Stimulated activated CD8-positive, alpha-beta memory T cell treated with anti-CD3 and anti-CD28 coated beads, Interleukin-12 subunit alpha, Interleukin-12 subunit beta, amount 100 ng/mL, for 4 hours (primary cell): ENCODE results near the gene ZNF701.
"Not testable (repeated sequence)": the region's sequence is repeated elsewhere in the genome, so short reads cannot be mapped to it uniquely, and the experiment has no call there.

Experiments used
- DNase-seq: peaks from one replicate; pipeline ENCODE4 v3.0.0-alpha.2; 2020; ENCODE audit warnings: low read depth

ZNF701 gene

DNA sequence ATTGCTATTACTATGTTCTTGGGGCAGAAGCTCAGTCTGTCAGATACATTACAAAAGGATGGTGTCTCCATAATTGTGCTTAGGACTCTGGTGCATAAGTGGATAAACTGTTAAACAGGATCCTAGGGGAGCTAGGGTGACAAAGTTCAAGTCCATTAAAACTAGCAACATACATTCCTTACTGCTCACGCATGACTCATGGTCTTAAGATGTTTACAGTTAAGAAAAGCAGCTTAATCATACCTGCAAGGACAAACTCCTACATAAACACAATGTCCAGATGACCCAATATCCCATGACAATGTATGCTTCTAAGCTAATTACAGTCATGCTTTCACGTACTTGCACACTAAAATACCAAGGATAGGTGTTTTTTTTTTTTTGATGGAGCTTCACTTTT is 3.5 kb upstream of the ZNF701 start:
- DNase-seq = no peak

DNA sequence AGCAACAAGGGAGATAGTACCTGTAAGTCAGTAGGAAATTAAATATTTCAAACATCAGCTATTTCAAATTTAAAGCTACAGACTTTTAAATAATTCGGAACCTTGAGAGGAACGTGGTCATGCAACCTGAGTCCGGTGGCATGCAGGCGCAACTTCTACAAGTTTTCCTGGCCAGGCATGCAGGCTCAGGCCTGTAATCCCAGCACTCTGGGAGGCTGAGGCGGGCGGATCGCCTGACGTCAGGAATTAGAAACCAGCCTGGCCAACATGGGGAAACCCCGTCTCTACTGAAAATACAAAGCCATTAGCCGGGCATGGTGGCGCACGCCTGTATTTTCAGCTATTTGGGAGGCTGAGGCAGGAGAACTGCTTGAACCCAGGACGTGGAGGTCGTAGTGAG is 2.2 kb upstream of the ZNF701 start:
- no peak for DNase-seq

DNA sequence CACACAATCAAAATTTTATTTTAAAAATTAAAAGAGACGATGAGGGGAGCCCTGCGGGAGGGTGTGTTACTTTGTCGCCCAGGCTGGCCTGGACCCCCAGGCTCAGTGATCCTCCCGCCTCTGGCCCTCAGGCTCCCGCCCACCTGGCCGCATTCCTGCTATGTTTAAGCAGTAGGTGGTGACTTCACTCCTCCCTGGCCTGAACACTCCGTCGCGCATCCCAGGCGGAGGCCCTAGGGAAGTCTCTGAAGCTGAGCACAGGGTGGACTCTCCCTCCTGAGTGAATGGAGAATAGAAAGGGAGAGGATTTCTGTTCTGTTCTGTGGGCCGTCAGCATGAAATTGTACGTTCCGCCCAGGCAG is 468 bp upstream of the ZNF701 start:
- not testable (repeated sequence) for DNase-seq

DNA sequence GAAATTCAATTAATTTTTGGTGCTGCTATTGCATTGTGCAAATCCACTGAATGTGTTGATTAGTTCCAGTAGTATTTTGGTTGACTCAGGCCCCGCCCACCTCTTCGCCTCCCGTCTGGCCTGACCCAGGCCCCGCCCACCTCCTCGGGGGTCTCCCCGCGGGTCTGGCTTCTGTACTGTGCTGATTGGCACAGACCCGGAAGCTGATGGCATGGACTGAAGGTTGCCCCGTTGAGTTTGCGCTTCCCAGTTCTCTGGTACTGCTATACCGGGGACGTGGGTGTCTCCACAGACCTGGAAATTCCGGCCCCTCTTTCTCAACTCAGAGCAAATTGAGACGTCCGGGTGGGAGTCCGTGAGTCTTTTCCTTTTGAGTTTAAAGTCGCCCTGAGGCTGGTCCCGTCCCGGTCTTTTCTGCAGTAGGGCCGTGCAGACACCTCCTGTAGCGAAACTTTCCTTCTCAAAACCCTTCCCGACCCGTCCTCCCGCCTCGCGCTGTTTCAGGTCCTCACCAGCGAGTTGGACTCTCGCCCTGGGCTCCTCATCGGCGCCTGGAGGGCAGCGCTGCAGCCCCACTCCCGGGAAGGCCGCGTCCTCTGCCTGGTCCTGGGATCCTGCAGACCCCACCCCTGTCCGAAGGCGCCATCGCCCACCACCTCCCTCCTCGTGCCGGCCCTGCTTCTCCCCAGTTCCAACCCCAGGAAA is 14.8 kb downstream of the ZNF701 start:
- no peak for DNase-seq

DNA sequence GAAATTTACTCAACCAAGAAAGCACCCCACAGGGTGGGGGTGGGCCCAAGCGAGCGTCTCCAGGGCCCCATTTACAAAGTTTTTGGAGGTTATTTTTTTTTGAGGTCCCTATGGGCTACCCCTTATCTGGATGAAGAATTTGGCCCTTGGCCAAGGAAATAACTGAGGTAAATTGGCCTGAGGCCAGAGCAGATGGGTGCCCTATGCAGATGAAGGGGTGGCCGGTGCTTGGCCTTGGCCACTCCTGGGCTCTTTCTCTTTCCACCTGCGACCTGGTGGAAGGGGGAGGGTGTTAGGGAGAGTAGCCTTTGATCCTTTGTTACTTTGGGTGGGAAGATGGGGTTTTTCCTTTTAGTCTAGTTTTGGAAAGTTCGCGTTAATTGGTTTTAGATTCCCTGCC is 15.5 kb downstream of the ZNF701 start:
- no peak for DNase-seq

DNA sequence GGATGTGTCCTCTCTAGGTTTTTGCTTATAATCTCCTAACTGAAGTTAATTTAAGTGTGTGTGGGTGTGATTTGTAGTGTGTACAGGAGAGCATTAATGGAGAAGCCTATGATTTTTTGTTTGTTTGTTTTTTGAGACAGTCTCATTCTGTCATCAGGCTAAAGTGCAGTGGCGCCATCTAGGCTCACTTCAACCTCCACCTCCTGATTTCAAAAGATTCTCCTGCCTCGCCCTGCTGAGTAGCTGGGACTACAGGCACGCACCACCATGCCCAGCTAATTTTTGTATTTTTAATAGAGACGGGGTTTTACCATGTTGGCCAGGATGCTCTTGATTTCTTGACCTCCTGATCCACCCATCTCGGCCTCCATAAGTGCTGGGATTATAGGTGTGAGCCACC is 20.6 kb downstream of the ZNF701 start:
- no peak for DNase-seq

DNA sequence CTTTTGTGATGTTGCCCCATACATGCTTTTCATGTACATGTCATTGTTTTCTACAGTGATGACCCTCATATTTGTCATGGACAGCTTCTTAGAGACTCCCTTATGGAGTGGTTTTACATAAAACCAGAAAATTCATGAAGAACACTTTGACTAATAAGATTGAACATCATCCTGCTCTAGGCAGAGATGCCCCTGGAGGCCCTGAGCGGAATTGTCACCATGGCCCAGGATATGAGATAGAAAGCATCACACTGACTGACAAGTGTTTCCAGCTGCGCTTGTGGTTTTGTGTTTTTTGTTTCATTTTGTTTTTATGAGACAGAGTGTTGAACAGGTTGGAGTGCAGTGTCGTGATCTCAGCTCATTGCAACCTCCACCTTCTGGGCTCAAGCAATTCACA is 22.2 kb downstream of the ZNF701 start:
- no peak for DNase-seq

DNA sequence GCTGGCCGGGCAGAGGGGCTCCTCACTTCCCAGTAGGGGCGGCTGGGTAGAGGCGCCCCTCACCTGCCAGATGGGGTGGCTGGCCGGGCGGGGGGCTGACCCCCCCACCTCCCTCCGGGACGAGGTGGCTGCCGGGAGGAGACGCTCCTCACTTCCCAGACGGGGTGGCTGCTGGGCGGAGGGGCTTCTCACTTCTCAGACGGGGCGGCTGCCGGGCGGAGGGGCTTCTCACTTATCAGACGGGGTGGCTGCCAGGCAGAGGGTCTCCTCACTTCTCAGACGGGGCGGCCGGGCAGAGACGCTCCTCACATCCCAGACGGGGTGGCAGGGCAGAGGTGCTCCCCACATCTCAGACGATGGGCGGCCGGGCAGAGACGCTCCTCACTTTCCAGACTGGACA is 23.4 kb downstream of the ZNF701 start:
- DNase-seq = not testable (repeated sequence)

DNA sequence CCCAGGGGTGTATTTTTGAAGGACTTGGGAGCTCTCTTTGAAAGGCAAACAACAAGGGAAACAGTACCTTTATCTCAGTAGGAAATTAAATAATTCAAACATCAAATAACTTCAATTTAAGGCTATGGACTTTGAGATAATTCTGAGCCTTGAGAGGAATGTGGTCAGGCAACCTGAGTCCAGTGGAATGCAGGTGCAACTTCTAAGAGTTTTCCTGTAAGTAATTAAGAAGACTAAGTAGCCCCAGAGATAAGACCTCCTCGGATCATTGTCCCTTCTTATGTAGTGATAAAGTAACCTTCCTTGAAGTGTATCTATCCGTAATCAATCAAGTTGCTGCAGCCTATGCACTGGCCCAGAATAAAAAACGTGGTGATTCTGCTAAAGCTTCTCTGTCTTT is 29.2 kb downstream of the ZNF701 start:
- DNase-seq = no peak

DNA sequence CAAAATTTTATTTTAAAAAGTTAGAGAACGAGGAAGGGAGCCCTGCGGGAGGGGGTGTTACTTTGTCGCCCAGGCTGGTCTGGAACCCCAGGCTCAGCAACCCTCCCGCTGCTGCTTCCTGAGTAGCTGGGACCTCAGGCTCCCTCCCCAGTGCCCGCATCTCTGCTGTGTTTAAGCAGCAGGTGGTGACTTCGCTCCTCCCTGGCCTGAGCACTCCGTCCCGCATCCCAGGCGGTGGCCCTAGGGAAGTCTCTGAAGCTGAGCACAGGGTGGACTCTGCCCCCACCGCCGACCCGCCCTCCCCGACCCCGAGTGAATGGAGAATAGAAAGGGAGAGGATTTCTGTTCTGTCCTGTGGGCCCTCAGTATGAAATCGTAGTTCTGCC is 30.5 kb downstream of the ZNF701 start:
- no peak for DNase-seq

DNA sequence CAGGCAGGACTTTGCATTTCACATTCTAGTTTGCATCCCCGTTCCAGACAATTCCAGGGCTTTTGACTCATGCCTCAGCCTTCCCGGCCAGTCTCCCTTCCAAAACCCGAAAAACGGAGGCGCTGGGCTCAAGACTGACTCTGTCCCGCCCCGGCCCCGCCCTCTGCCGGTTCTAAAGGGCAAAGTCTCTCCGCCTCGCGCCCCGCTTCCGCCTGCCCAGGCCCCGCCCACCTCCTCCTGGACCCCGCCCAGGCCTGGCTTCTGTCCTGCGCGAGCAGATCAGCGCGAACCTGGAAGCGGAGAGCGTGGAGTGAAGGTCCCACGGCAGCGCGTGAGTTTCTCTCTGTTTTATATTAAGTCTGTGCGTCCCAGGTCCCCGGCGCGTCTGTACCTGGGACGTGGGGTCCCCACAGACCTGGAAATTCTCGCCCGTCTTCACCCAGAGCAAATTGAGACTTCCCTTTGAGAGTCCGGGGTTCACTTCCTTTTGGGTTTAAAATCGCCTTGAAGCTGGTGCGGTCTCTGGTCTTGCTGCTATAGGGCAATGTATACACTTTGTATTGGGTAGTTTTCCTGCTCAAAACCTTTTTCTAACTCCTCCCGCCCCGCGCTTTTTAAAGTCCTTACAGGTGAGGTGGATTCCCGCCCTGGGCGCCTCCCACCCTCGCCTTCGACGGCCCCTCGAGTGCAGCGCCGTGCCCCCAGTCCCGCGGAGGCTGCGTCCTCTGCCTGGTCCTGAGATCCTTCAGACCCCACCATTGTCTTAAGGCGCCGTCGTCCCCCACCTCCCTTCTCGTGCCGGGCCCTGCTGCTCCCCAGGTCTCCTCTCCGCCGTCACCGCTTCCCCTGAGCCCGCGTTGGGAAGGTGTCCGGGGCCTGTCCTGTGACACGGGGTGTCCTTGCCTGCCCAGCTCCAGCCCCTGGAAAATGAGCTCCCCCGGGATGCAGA is 31.2 kb downstream of the ZNF701 start:
- DNase-seq = peak; percentile 89

DNA sequence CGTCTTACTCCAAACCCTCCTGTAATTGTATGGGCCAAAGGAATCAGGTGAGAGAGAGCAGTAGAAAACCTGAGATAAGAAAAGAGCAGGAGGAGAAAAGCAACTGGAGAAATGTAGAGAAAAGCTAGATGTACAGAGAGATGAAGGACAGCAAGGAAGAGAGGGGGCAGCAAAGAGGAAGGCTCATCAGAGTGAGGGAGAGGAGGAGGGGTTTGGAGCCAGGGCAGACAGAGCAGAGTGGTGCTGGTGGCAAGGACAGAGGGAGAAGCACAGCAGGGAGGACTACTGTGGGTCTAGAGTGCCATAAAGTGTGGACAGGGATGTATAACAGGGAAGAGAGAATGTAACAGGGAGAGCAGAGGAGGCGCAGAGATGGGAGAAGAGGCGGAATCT is 31.9 kb downstream of the ZNF701 start:
- not testable (repeated sequence) for DNase-seq

DNA sequence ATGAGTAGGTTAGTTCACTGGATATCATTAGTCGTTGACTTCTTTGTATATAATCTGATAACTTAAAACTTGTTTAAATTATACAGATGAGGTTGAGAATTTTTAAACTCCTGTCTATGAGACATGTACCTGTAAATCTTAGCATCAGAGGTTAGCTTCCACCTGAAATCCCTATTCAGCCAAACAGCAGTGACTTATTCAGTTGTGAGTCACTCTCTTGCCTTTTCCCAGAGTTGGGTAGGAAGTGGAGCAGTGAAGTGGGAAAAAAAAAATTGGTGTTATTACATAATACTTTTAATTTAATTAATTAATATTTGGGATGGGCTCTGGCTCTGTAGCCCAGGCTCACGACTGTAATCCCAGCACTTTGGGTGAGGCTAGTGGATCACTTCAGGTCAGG is 32.9 kb downstream of the ZNF701 start:
- no peak for DNase-seq

DNA sequence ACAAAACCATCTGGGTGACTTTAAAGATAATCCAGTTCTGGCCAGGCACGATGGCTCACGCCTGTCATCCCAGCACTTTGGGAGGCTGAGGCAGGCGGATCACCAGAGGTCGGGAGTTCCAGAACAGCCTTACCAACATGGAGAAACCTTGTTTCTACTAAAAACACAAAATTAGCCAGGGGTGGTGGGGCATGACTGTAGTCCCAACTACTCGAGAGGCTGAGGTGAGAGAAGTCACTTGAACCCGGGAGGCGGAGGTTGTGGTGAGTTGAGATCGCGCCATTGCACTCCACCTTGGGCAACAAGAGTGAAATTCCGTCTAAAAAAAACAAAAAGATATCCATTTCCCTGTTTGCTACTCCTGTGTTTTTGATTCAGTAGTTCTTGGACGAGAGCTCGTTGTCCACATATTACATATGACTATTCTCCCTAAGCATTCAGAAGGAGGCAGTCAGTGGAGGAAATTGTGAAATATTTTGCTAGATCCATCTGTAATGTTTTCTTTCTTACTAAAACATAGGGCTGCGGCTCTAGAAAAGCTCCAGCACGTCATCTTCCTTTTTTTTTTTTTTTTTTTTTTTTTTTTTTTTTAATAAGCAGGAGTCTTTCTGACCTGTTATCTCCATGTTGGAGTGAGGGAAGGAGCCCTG is 33.6 kb downstream of the ZNF701 start:
- DNase-seq = no peak

DNA sequence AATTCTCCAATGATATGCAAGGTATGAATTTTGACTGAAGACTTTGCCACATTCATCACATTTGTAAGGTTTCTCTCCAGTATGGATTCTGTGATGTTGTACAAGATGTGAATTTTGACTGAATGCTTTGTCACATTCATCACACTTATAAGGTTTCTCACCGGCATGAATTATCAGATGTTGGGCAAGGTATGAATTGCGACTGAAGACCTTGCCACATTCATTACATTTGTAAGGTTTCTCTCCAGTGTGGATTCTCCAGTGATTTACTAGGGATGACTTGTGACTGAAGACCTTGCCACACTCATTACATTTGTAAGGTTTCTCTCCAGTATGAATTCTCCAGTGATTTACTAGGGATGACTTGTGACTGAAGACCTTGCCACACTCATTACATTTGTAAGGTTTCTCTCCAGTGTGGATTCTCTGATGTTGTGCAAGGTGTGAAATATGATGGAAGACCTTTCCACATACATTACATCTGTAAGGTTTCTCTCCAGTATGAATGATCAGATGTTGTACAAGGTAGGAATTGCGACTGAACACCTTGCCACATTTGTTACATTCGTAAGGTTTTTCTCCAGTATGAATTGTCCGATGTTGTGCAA is 43.3 kb downstream of the ZNF701 start:
- DNase-seq = no peak

DNA sequence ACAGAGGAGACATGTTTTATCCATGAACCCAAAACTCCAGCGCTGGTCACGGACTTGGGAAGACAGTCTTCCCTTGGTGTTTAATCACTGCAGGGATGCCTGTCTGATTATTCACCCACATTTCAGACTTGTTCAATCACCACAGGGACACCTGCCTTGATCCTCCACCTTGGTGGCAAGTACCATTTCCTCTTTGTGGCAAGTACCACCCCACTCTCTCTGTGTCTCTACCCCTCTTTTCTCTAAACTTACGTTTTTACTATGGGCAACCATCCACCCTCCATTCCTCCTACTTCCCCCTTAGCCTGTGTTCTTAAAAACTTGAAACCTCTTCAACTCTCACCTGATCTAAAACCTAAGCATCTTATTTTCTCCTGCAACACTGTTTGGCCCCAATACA is 51.3 kb downstream of the ZNF701 start:
- DNase-seq = no peak

DNA sequence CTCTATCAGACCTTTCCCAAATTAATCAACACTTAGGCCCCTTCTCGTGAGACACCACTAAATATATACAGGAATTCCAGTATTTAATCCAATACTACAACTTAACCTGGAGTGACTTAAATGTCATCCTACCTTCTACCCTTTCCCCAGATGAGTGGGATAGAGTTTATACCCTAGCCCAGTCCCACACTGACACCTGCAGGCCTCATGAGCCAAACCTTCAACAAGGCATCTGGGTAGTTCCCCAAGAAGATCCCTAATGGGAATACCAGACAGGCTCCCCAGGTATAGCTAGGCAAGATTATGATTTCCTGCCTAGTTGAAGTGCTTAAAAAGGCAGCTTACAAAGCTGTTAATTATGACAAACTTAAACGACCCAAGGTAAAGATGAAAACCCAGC is 52.2 kb downstream of the ZNF701 start:
- no peak for DNase-seq

DNA sequence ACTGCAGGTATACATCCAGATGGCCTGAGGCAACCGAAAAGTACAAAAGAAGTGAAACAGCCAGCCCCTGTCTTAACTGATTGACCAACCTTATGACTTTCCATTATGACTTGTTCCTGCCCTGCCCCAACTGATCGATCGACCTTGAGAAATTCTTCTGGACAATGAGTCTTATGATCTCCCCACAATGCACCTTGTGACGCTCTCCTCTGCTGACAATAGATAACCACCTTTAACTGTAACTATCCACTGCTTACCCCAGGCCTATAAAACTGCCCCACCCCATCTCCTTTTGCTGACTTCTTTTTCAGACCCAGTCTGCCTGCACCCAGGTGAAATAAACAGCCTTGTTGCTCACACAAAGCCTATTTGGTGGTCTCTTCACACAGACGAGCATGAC is 56.8 kb downstream of the ZNF701 start:
- no peak for DNase-seq

DNA sequence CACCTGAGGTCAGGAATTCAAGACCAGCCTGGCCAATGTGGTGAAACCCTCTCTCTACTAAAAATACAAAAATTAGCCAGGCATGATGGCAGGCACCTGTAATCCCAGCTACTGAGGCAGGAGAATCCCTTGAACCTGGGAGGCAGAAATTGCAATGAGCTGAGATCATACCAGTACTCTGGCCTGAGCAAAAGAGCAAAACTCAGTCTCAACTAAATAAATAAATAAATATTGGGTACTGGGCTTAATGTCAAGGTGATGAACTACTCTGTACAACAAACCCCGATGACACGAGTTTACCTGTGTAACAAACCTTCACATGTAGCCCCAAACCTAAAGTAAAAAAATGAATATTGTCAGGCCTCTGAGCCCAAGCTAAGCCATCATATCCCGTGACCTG is 57.4 kb downstream of the ZNF701 start:
- not testable (repeated sequence) for DNase-seq

DNA sequence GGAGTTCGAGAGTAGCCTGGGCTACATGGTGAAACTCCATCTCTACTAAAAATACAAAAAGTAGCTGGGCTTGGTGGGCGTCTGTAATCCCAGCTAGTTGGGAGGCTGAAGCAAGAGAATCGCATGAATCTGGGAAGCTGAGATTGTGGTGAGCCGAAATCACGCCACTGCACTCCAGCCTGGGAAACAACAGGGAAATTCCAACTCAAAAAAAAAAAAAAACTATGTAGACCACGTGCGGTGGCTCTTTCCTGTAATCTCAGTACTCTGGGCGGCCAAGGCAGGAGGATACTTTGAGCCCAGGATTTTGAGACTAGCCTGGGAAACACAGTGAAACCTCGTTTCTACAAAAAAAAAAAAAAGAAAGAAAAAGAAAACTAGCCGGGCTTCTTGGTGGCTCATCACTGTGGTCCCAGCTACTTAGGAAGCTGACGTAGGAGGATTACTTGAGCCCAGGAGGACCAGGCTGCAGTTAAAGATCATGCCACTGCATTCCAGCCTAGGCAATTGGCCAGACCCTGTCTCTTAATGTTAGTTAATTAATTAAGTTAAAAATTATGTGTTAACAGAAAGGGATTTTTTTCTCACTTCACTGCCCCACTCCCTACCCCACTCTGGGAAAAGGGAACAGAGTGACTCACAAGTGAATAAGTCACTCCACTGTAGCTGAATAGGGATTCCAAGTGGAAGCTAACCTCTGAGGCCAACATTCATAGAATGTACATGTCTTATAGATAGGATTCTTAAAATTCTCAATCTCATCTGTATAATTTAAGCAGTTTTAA is 65.9 kb downstream of the ZNF701 start:
- no peak for DNase-seq
